HEK293 (cell line): Measurements from ENCODE around the gene AKAP17A.

Source experiments
- ELK4 ChIP-seq: IDR thresholded peaks from 2 replicates; pipeline ENCODE4 v1.6.1; 2011; ENCODE audit warnings: mild to moderate bottlenecking, low read depth, low read length, borderline replicate concordance
- GFI1B ChIP-seq: fragments of 450-650 bp; formaldehyde crosslinking; IDR thresholded peaks from 2 replicates; pipeline ENCODE4 v1.5.1; 2016; ENCODE audit warnings: missing biosample characterization, missing genetic modification characterization
- MZF1 ChIP-seq: fragments of 450-650 bp; formaldehyde crosslinking; IDR thresholded peaks from 2 replicates; pipeline ENCODE4 v1.5.1; 2017; ENCODE audit warnings: missing biosample characterization, missing genetic modification characterization, borderline replicate concordance
- PATZ1 ChIP-seq: fragments of 450-650 bp; formaldehyde crosslinking; IDR thresholded peaks from 2 replicates; pipeline ENCODE4 v1.5.1; 2016; ENCODE audit warnings: missing biosample characterization, missing genetic modification characterization
- REST ChIP-seq: fragments of 450-650 bp; formaldehyde crosslinking; IDR thresholded peaks from 2 replicates; pipeline ENCODE4 v1.5.1; 2016; ENCODE audit warnings: missing biosample characterization, missing genetic modification characterization
- SP2 ChIP-seq: fragments of 450-650 bp; formaldehyde crosslinking; IDR thresholded peaks from 2 replicates; pipeline ENCODE4 v1.5.1; 2016; ENCODE audit warnings: missing biosample characterization, missing genetic modification characterization
- ZBTB49 ChIP-seq: fragments of 450-650 bp; formaldehyde crosslinking; IDR thresholded peaks from 2 replicates; pipeline ENCODE4 v1.5.1; 2016; ENCODE audit warnings: missing biosample characterization, missing genetic modification characterization, low read depth
- ZFP41 ChIP-seq: fragments of 450-650 bp; formaldehyde crosslinking; IDR thresholded peaks from 2 replicates; pipeline ENCODE4 v1.5.1; 2016; ENCODE audit warnings: missing biosample characterization, missing genetic modification characterization, borderline replicate concordance
- ZNF138 ChIP-seq: fragments of 450-650 bp; formaldehyde crosslinking; IDR thresholded peaks from 2 replicates; pipeline ENCODE4 v1.5.1; 2016; ENCODE audit warnings: missing biosample characterization, missing genetic modification characterization, borderline replicate concordance
- ZNF311 ChIP-seq: fragments of 450-650 bp; formaldehyde crosslinking; IDR thresholded peaks from 2 replicates; pipeline ENCODE4 v1.5.1; 2017; ENCODE audit warnings: missing biosample characterization, missing genetic modification characterization, borderline replicate concordance
- ZNF366 ChIP-seq: fragments of 450-650 bp; formaldehyde crosslinking; conservative IDR thresholded peaks from 2 replicates; pipeline ENCODE4 v1.5.1; 2016; ENCODE audit warnings: missing biosample characterization, missing genetic modification characterization
- ZNF514 ChIP-seq: fragments of 450-650 bp; formaldehyde crosslinking; IDR thresholded peaks from 2 replicates; pipeline ENCODE4 v1.5.1; 2016; ENCODE audit warnings: missing biosample characterization, missing genetic modification characterization
- ZNF549 ChIP-seq: fragments of 450-650 bp; IDR thresholded peaks from 2 replicates; pipeline ENCODE4 v1.5.1; 2018; ENCODE audit warnings: missing biosample characterization, missing genetic modification characterization, mild to moderate bottlenecking, inconsistent platforms, moderate library complexity
- ZNF585B ChIP-seq: fragments of 450-650 bp; formaldehyde crosslinking; IDR thresholded peaks from 2 replicates; pipeline ENCODE4 v1.5.1; 2016; ENCODE audit warnings: missing biosample characterization, missing genetic modification characterization
- ZNF596 ChIP-seq: fragments of 450-650 bp; IDR thresholded peaks from 2 replicates; pipeline ENCODE4 v1.5.0; 2018; ENCODE audit warnings: missing biosample characterization, mild to moderate bottlenecking, missing genetic modification characterization, moderate library complexity
- ZNF624 ChIP-seq: fragments of 450-650 bp; formaldehyde crosslinking; IDR thresholded peaks from 2 replicates; pipeline ENCODE4 v1.5.1; 2017; ENCODE audit warnings: missing biosample characterization, missing genetic modification characterization
- ZNF76 ChIP-seq: fragments of 450-650 bp; formaldehyde crosslinking; IDR thresholded peaks from 2 replicates; pipeline ENCODE4; 2016; ENCODE audit warnings: low read depth, missing biosample characterization, missing genetic modification characterization, borderline replicate concordance
- ZNF837 ChIP-seq: fragments of 450-650 bp; formaldehyde crosslinking; IDR thresholded peaks from 2 replicates; pipeline ENCODE4 v1.5.1; 2016; ENCODE audit warnings: missing biosample characterization, missing genetic modification characterization
- TF ChIP-seq, protein P1 (sequence below): fragments of 450-650 bp; formaldehyde crosslinking; IDR thresholded peaks from 2 replicates; pipeline ENCODE4 v1.5.1; 2016; ENCODE audit warnings: missing biosample characterization, missing genetic modification characterization
- TF ChIP-seq, protein P2 (sequence below): fragments of 450-650 bp; formaldehyde crosslinking; IDR thresholded peaks from 2 replicates; pipeline ENCODE4 v1.5.1; 2016; ENCODE audit warnings: missing biosample characterization, missing genetic modification characterization
- TF ChIP-seq, protein P3 (sequence below): fragments of 450-650 bp; formaldehyde crosslinking; IDR thresholded peaks from 2 replicates; pipeline ENCODE4 v1.5.1; 2017; ENCODE audit warnings: missing biosample characterization, missing genetic modification characterization

Gene AKAP17A

GRCh38 chrX:1582686-1583437 lies 8.5 kb upstream of the AKAP17A start (continued):
- TF ChIP-seq, protein P1, sequence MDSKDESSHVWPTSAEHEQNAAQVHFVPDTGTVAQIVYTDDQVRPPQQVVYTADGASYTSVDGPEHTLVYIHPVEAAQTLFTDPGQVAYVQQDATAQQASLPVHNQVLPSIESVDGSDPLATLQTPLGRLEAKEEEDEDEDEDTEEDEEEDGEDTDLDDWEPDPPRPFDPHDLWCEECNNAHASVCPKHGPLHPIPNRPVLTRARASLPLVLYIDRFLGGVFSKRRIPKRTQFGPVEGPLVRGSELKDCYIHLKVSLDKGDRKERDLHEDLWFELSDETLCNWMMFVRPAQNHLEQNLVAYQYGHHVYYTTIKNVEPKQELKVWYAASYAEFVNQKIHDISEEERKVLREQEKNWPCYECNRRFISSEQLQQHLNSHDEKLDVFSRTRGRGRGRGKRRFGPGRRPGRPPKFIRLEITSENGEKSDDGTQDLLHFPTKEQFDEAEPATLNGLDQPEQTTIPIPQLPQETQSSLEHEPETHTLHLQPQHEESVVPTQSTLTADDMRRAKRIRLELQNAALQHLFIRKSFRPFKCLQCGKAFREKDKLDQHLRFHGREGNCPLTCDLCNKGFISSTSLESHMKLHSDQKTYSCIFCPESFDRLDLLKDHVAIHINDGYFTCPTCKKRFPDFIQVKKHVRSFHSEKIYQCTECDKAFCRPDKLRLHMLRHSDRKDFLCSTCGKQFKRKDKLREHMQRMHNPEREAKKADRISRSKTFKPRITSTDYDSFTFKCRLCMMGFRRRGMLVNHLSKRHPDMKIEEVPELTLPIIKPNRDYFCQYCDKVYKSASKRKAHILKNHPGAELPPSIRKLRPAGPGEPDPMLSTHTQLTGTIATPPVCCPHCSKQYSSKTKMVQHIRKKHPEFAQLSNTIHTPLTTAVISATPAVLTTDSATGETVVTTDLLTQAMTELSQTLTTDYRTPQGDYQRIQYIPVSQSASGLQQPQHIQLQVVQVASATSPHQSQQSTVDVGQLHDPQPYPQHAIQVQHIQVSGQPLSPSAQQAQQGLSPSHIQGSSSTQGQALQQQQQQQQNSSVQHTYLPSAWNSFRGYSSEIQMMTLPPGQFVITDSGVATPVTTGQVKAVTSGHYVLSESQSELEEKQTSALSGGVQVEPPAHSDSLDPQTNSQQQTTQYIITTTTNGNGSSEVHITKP: peak; percentile 92
- TF ChIP-seq ZNF514 (tag by site-specific recombination) (no peak), ELK4 (no peak), ZNF311 (tag by site-specific recombination) (no peak), SP2 (tag by site-specific recombination) (0 out of 2 replicates have a peak, but pooled peaks have one; percentile 8), ZNF366 (tag by site-specific recombination) (no peak), MZF1 (tag by site-specific recombination) (no peak), ZNF585B (no peak), PATZ1 (peak; percentile 85), ZBTB49 (no peak), ZNF76 (tag by site-specific recombination) (no peak), ZFP41 (tag by site-specific recombination) (no peak), GFI1B (peak; percentile 83), ZNF837 (tag by site-specific recombination) (no peak), REST (tag by site-specific recombination) (no peak), ZNF596 (tag by site-specific recombination) (no peak), ZNF138 (tag by site-specific recombination) (no peak), ZNF624 (tag by site-specific recombination) (no peak), ZNF549 (no peak)
- TF ChIP-seq, protein P2, sequence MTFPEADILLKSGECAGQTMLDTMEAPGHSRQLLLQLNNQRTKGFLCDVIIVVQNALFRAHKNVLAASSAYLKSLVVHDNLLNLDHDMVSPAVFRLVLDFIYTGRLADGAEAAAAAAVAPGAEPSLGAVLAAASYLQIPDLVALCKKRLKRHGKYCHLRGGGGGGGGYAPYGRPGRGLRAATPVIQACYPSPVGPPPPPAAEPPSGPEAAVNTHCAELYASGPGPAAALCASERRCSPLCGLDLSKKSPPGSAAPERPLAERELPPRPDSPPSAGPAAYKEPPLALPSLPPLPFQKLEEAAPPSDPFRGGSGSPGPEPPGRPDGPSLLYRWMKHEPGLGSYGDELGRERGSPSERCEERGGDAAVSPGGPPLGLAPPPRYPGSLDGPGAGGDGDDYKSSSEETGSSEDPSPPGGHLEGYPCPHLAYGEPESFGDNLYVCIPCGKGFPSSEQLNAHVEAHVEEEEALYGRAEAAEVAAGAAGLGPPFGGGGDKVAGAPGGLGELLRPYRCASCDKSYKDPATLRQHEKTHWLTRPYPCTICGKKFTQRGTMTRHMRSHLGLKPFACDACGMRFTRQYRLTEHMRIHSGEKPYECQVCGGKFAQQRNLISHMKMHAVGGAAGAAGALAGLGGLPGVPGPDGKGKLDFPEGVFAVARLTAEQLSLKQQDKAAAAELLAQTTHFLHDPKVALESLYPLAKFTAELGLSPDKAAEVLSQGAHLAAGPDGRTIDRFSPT: peak; percentile 68; the same call in 1 of the 2 replicates
- TF ChIP-seq, protein P3, sequence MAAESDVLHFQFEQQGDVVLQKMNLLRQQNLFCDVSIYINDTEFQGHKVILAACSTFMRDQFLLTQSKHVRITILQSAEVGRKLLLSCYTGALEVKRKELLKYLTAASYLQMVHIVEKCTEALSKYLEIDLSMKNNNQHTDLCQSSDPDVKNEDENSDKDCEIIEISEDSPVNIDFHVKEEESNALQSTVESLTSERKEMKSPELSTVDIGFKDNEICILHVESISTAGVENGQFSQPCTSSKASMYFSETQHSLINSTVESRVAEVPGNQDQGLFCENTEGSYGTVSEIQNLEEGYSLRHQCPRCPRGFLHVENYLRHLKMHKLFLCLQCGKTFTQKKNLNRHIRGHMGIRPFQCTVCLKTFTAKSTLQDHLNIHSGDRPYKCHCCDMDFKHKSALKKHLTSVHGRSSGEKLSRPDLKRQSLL (tag by site-specific recombination): no peak
